Measurements from ENCODE around the gene ARL5A.

The ARL5A gene

DNA sequence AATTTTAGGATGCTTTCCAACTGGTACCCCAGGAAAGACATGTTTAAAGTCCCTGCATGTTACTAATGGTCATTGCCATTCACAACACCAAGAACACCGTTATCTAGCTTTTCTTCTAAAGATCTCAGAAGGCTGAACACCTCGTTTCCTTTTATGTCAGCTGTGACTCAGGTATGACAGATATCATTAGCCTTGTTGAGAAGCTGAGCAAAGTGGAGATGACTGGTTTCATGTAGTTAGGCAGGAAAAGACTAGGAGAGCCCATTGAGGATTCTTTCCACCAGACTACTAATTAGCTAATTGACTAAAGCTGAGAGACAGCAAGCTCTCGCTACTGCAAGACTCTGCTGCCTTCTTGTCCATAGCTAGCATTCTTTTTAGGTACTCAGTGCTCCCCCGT, 32.0 kb upstream of the ARL5A start:
- TF ChIP-seq ZNF274 (IDR thresholded peaks at IDR 0.05; ENCODE audit: low read depth, low read length): no peak
- no peaks in the 10 kb centered on the region for H3K36me3 ChIP-seq (ENCODE audit: insufficient read depth, insufficient read length, low read length)
- no peak overlapping the region for H3K9ac ChIP-seq (ENCODE audit: insufficient read length, low read depth)
- H3K4me1 ChIP-seq (ENCODE audit: insufficient read depth, insufficient read length): no peaks in the 10 kb centered on the region
- DNase-seq (ENCODE audit: low read depth, low spot score): no peak
- no peaks in the 10 kb centered on the region for H3K9me3 ChIP-seq (ENCODE audit: insufficient read depth, low read length)
- no peaks in the 10 kb centered on the region for H3K27me3 ChIP-seq (ENCODE audit: insufficient read depth, insufficient read length)
- H3K4me3 ChIP-seq (ENCODE audit: insufficient read length, low read depth): no peak overlapping the region

DNA sequence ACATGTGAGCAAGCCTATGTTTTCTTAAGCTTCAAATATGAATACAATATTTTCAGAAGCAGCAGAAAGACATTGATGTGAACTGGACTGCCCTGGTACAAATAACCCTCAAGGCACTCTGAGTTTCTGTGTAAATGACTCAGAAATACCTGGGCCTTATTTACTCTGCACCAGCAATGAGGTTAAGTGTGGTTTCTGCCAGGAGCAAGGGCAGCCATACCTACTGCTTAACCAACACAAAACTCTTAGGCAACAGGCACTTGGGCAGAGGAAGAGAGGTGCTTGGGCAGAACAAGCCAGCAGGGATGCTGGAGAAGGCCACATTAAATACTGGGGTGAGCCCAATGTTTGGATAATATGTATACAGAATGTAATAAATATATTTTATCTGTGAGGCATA, 29.4 kb upstream of the ARL5A start:
- no peak overlapping the region for H3K4me3 ChIP-seq (ENCODE audit: insufficient read length, low read depth)
- no peak for DNase-seq (ENCODE audit: low read depth, low spot score)
- no peaks in the 10 kb centered on the region for H3K9me3 ChIP-seq (ENCODE audit: insufficient read depth, low read length)
- TF ChIP-seq ZNF274 (IDR thresholded peaks at IDR 0.05; ENCODE audit: low read depth, low read length) (no peak), YY1 (IDR thresholded peaks at IDR 0.05; ENCODE audit: insufficient read depth, insufficient read length) (no peak), SUZ12 (IDR thresholded peaks at IDR 0.05; ENCODE audit: extremely low read depth, insufficient read depth, insufficient read length) (no peak)
- no peak overlapping the region for H3K9ac ChIP-seq (ENCODE audit: insufficient read length, low read depth)
- no peaks in the 10 kb centered on the region for H3K36me3 ChIP-seq (ENCODE audit: insufficient read depth, insufficient read length, low read length)
- no peaks in the 10 kb centered on the region for H3K4me1 ChIP-seq (ENCODE audit: insufficient read depth, insufficient read length)
- H3K27me3 ChIP-seq (ENCODE audit: insufficient read depth, insufficient read length): no peaks in the 10 kb centered on the region

DNA sequence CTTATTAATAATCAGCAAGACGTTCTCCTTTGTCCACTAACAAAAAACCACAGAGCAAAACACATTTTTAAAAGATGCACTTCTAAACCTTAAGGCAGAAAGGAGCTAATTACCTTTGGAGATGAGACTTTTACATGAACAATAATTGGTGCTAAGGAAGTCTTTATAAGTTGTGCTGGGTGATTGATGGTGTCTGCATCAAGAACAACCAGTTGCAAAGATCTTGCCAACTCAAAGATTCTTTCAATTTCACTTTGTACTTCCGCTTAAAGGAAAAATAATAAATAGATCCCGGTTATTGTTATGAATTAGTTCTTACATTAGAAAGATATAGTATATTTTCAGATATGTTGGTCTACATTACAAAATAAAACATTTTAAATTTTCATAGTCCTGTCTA, 26.9 kb upstream of the ARL5A start:
- Histone ChIP-seq H3K27me3 (ENCODE audit: insufficient read depth, insufficient read length) (no peaks in the 10 kb centered on the region), H3K9ac (ENCODE audit: insufficient read length, low read depth) (no peak overlapping the region), H3K36me3 (ENCODE audit: insufficient read depth, insufficient read length, low read length) (no peaks in the 10 kb centered on the region), H3K4me1 (ENCODE audit: insufficient read depth, insufficient read length) (no peaks in the 10 kb centered on the region), H3K4me3 (ENCODE audit: insufficient read length, low read depth) (no peak overlapping the region), H3K9me3 (ENCODE audit: insufficient read depth, low read length) (no peaks in the 10 kb centered on the region)
- DNase-seq (ENCODE audit: low read depth, low spot score): no peak
- TF ChIP-seq YY1 (IDR thresholded peaks at IDR 0.05; ENCODE audit: insufficient read depth, insufficient read length): no peak
- TF ChIP-seq ZNF274 (IDR thresholded peaks at IDR 0.05; ENCODE audit: low read depth, low read length): no peak
- TF ChIP-seq SUZ12 (IDR thresholded peaks at IDR 0.05; ENCODE audit: extremely low read depth, insufficient read depth, insufficient read length): no peak

GRCh38 chr2:151853070-151853758, 25.0 kb upstream of the ARL5A start:
- Histone ChIP-seq H3K36me3 (ENCODE audit: insufficient read depth, insufficient read length, low read length) (no peaks in the 10 kb centered on the region), H3K4me1 (ENCODE audit: insufficient read depth, insufficient read length) (no peaks in the 10 kb centered on the region), H3K27me3 (ENCODE audit: insufficient read depth, insufficient read length) (no peaks in the 10 kb centered on the region), H3K9ac (ENCODE audit: insufficient read length, low read depth) (no peak overlapping the region), H3K9me3 (ENCODE audit: insufficient read depth, low read length) (no peaks in the 10 kb centered on the region), H3K4me3 (ENCODE audit: insufficient read length, low read depth) (no peak overlapping the region)
- no peak for TF ChIP-seq ZNF274 (IDR thresholded peaks at IDR 0.05; ENCODE audit: low read depth, low read length)
- no peak for TF ChIP-seq YY1 (IDR thresholded peaks at IDR 0.05; ENCODE audit: insufficient read depth, insufficient read length)
- no peak for TF ChIP-seq SUZ12 (IDR thresholded peaks at IDR 0.05; ENCODE audit: extremely low read depth, insufficient read depth, insufficient read length)
- no peak for DNase-seq (ENCODE audit: low read depth, low spot score)

DNA sequence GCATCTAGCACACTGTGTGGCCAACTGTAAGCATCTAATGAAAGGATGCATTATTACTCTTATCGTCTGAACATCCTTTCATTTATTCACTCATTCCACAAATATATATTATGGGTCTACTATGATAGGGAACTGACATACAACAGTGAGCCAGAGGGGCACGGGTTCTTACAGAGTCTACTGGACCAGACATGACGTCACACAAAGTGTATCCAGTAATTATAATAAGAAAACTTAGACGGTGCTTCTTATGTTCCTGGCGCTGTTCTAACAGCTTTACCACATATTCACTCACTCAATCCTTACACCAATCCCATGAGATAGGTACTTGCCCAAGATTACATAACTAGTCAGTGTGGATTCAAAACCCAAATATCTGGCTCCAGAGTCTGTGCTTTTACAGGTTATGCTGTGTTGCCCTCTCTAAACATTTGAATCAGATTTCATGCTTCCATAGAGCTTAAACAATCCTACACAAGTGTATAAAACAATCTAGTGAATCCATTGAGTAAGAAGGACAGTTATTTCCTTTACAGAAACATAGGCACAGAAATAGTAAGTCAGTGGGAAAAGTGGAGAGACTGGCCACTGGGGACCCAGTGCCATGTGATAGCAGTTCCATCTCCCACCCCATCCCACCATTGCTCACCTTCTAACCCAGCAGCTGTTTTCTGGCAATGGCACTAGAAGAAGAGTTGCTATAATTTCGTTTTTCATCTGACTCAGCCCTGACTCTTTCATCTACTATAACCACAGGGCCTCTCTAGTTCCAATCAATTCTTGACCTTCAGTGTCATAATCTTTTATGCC, 24.2 kb upstream of the ARL5A start:
- Histone ChIP-seq H3K9ac (ENCODE audit: insufficient read length, low read depth) (no peak overlapping the region), H3K4me1 (ENCODE audit: insufficient read depth, insufficient read length) (no peaks in the 10 kb centered on the region), H3K36me3 (ENCODE audit: insufficient read depth, insufficient read length, low read length) (no peaks in the 10 kb centered on the region), H3K9me3 (ENCODE audit: insufficient read depth, low read length) (no peaks in the 10 kb centered on the region), H3K27me3 (ENCODE audit: insufficient read depth, insufficient read length) (no peaks in the 10 kb centered on the region), H3K4me3 (ENCODE audit: insufficient read length, low read depth) (no peak overlapping the region)
- no peak for DNase-seq (ENCODE audit: low read depth, low spot score)
- no peak for TF ChIP-seq YY1 (IDR thresholded peaks at IDR 0.05; ENCODE audit: insufficient read depth, insufficient read length)
- TF ChIP-seq ZNF274 (IDR thresholded peaks at IDR 0.05; ENCODE audit: low read depth, low read length): no peak
- TF ChIP-seq SUZ12 (IDR thresholded peaks at IDR 0.05; ENCODE audit: extremely low read depth, insufficient read depth, insufficient read length): no peak

DNA sequence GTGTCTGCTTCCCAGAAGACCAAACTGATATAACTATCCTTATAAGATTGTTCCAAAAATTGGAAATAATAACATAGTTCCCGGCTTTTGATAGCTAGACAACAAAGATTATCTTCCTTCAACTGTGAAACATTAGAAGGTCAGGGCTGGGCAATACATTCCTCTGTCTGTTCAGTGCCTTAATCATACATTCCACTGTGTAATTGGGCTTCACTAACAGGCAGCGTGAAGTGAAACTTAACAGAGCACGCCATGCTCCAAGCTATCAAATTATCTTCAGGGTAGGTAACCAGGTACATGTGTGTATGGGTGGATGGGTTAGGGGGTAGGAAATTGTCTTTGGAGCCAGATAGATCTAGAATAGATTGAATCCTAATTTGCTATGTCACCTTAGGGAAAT, 23.5 kb upstream of the ARL5A start:
- Histone ChIP-seq H3K4me1 (ENCODE audit: insufficient read depth, insufficient read length) (no peaks in the 10 kb centered on the region), H3K9ac (ENCODE audit: insufficient read length, low read depth) (no peak overlapping the region), H3K27me3 (ENCODE audit: insufficient read depth, insufficient read length) (no peaks in the 10 kb centered on the region), H3K4me3 (ENCODE audit: insufficient read length, low read depth) (no peak overlapping the region), H3K9me3 (ENCODE audit: insufficient read depth, low read length) (no peaks in the 10 kb centered on the region), H3K36me3 (ENCODE audit: insufficient read depth, insufficient read length, low read length) (no peaks in the 10 kb centered on the region)
- TF ChIP-seq SUZ12 (IDR thresholded peaks at IDR 0.05; ENCODE audit: extremely low read depth, insufficient read depth, insufficient read length) (no peak), ZNF274 (IDR thresholded peaks at IDR 0.05; ENCODE audit: low read depth, low read length) (no peak)
- DNase-seq (ENCODE audit: low read depth, low spot score): no peak

- Histone ChIP-seq H3K9me3 (ENCODE audit: insufficient read depth, low read length) (no peaks in the 10 kb centered on the region), H3K4me3 (ENCODE audit: insufficient read length, low read depth) (no peak overlapping the region), H3K27me3 (ENCODE audit: insufficient read depth, insufficient read length) (no peaks in the 10 kb centered on the region), H3K36me3 (ENCODE audit: insufficient read depth, insufficient read length, low read length) (no peaks in the 10 kb centered on the region), H3K4me1 (ENCODE audit: insufficient read depth, insufficient read length) (no peaks in the 10 kb centered on the region), H3K9ac (ENCODE audit: insufficient read length, low read depth) (no peak overlapping the region)
- no peak for DNase-seq (ENCODE audit: low read depth, low spot score)
- no peak for TF ChIP-seq YY1 (IDR thresholded peaks at IDR 0.05; ENCODE audit: insufficient read depth, insufficient read length)
These were observed 21.3 kb upstream of the ARL5A start for GRCh38 chr2:151849413-151850010.
